AG20443 (cell line): Measurements from ENCODE around the gene SRGAP3.

Experiments
- DNase-seq: peaks from one replicate; pipeline ENCODE4 v3.0.0; 2012; ENCODE audit warnings: low spot score, mixed read lengths

SRGAP3 gene

DNA sequence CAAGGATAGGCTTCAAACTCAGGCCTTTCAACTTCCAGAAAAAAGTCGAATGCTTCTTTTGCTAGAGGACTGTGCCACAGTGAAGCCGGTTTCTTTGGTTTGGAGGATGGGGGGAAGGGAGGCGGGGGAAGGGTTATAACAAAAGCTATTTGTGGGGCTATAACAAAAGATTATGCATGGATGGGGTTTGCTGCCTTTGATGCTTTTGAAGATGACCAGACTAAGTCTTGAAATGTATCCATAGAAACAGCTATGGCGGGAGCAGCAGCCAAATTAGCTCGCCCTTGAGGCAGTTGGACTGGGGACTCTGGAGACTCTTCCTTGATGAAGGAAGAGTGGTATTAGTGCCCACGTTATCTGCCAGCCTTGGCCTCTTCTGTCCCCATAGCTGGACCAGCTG, 47.5 kb downstream of the SRGAP3 start:
- DNase-seq, result no peak

DNA sequence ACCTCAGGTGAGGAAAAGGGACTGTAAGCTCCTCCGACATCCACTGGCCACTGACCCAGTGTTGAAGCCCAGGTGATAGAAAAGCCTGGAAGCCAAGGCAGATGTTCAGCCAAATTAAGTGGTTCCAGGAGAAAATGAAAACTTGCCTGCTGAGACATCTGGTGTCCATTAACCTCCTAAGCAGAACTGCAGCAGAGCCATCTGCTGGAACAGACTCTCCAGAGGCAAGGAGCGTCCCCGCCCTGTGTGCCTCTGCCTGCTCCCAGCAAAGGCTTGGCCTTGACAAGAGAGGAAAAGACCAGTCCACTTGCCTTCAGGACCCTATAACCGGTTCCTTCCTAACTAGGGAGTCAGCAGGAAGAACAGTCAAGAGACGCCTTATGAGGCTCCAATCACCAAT, 48.2 kb downstream of the SRGAP3 start:
- peak; percentile 87 for DNase-seq

DNA sequence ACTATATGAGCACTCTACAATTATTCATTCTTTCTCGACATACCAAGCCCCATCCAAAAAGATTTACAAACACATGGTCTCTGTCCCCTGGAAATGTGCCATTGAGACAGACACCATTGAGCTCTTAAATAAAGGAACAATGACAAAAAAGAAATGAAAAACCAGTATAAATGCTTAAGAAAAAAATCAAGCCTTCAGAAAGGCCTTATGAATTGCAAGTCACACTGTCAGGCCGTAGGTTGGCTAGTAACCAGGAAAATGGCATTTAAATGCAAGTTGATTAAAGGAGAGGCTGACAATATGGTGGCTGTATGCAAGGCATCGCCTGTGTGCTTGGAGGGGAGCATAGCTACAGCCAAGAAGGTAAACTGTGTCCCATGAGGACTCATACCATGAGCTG, 49.7 kb downstream of the SRGAP3 start:
- no peak for DNase-seq

DNA sequence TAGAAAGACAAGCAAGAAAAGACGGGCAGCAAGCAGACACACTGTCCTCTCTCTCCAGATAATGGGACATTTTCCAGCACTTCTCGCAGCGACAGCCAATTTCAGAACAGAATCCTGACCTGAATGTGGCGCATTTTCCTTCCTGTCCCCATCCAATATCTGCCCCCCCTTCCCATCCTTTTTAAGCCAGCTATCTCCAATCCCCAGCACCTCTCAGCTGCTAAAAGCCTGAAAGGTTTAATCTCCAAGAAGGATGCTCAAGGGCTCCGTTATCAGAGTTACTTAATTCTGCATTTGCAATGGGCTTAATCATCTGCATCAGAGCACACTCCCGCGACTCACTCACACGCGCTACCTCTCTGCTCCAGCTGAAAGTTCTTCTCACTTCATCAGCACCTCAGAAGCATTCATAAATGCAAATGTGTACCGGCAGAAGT, 50.5 kb downstream of the SRGAP3 start:
- DNase-seq, result no peak

DNA sequence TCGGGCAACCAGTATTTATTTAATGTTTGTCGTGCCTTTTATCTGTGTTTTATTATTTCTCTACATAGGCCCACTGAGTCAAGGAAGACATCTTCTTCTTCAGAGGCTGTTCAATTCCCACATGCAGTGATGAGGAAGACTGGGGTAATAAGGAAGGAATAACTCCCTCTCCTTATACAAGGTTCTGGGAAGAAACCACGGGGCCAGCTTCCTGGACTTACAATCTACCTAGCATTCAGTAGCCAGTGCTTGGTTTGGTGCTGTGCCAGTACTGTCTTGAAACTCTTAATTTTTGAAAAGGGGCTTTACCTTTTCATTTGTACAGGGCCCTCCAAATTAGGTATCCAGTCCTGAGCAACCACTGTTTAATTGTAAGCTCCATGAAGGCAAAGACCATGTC, 51.2 kb downstream of the SRGAP3 start:
- DNase-seq, result no peak

DNA sequence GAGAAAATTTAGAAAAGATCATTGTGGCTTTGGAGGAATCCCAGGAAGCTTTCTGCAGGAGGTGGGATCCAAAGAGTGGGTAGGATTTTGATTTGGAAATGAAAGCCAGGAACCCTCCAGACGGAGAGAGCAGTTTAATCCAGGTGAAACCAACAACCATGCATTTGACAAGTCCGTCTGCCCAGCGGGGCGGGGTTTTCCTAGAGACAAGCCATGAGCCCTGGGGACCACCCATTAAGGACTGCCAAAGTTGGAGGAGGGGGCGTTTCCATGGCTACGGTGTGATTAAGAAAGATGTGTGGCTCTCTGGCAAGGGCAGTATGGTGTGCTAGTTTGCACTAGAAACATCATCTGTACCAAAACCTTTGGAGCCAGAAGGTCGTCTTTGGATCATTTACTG, 53.4 kb downstream of the SRGAP3 start:
- DNase-seq, result no peak

DNA sequence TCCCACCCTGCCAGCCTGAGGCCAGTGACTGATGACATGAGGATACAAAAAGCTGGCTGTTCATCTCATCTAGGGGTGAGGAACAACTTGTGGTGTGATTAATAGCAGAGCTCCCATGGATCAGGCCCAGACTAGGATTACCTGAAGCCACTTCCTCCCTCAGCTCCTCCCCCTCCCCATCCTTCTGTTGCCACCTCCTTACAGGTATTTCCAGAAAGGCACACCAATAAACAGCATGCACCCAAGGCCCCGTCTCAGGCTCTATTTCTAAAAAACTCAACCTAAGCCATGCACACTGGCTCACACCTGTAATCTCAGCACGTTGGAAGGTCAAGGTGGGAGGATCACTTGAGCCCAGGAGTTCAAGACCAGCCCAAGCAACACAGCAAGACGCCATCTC, 54.1 kb downstream of the SRGAP3 start:
- no peak for DNase-seq

DNA sequence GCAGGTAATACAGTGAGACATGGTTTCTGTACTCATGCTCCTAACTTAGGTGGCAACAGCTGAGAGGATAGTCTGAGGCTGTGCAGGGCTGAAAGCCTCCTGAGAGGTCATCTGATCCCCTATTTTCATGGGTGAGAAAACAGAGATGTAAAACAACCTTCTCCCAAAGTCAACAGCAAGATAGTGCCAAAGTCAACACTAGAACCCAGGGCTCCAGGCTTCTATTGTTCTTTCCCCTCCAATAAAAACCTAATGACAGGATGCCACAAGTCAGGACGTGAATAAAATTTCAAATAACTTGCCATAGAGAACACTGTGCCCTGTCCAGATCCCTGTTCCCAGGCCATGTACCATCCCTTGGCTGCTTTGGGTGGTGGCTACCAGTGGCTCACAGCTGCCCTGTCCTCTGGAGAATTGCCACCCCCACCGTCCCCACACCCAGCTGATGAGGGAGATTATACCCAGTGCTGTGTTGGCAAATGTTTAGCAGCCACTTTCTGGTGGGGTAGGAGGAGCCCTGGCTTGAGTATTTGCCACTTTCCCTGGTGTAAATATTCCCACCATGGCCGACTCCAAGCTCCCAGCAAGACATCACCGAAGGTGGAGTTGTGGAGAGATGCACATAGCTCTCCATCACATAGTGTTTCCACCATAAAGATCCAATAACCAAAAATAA, 54.8 kb downstream of the SRGAP3 start:
- no peak for DNase-seq

DNA sequence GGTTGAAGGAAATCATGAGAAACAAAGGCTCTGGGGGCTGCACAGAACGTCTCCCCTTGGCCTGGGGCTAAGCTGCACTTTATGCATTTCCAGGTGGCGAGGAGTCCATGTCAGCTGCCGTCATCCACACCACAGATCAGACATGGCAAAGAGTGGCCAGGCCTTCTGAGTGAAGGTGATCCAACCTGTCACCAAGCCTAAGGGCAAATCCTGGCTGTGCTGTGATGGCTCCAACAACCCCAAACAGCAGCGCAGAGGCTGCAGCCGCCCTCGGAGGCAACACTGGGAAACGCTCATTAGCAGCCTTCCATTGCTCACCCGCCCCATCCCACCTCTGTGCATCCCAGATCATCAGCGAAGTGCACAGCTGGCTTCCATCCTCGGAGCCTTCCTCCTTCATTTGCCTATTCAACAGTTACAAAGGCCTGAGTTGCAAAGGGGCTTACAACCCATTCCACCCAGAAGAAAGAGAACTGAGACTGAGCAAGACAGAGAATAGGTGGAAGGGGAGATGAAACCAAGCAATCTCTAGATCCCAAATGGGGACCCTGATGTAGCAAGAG, 55.7 kb downstream of the SRGAP3 start:
- DNase-seq, result no peak

DNA sequence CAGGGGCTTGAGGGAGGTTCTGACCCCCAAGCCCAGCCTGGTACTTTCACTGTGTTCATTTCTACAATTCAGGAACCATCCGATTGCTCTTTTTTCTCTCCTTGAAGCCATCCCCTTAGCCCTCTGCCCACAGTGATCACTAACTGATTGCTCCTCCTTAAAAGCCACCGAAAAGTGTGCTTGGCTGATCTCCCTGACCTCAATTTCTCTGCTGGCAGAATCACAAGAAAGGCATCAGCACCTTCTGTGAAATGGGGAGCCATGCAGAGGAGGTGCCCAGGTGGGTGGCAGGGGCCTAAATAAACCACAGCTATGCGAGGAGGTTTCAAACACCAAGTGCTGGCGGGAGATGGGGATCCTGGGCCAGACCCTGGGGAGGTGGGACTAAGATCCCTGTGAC, 56.2 kb downstream of the SRGAP3 start:
- no peak for DNase-seq

DNA sequence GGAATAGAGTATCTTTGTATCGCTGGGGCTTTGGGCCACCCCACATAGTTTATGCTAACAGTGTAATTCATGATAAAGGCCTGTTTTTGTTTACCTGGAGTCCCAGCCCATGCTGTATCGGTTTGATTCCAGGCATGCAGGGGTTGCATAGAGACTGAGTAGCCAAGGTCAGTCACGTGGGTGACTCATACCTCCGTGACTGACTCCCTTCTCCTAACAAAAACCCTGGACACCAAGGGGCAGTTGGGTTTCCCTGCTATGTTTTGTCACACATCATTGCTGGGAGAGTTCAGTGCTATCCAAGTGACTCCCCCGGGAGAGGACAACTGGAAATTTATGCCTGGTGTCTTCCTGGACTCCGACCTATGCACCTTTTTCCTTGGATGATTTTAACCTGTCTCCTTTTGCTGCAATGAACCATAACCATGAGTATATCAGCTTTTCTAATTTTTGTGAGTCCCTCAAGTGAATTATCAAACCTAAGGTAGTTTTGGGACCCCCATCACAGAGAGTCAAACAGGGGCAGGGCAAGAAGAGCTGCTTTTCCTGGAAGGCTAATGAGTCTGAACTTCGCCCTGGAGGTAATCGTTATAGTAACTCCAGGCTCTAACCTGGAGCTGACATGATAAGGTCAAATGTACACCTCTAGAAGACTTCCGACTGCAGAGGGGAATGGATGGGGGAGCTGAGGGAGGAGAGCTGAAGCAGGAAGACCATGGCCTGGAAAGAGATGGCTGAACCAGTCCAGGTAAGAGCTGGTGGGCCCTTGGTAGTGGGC, 57.0 kb downstream of the SRGAP3 start:
- no peak for DNase-seq

DNA sequence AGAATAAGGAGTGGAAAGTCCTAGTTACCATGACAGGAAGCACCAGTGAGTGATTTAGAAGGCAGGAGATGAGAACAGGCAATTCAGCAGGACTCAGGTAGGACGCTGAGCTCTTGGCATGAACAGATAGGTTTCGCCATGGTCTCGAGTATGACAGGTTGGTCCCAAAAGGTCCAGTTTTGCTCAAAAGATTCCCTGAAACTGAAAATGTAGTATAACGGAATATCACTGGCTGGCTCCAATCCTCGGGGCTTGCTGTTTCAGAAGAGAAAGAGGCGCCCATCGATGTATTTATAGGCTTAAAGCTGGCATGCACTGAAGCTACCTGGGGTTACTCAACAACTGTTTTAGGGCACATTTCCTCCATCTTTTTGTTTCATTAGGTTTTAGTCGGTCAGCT, 59.2 kb downstream of the SRGAP3 start:
- DNase-seq, result no peak

DNA sequence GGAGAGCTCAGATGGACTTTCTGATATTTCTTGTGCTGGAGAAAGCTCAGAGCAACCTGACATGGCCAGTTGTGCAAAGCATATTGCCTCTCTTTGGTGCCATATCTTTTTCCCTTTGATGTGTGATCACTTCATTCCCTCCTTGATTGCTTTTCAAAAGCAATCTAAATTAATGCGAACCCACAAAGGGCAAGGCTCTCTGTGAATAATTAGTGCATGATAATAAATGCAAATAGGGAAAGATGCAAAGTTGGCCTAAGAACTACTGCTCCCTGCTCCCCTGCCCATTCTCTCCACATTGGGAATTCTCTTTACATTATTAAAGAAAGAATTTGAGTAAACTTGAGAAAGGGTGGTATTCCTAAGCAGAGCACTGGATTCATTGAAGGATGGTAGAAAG, 60.9 kb downstream of the SRGAP3 start:
- DNase-seq, result no peak

DNA sequence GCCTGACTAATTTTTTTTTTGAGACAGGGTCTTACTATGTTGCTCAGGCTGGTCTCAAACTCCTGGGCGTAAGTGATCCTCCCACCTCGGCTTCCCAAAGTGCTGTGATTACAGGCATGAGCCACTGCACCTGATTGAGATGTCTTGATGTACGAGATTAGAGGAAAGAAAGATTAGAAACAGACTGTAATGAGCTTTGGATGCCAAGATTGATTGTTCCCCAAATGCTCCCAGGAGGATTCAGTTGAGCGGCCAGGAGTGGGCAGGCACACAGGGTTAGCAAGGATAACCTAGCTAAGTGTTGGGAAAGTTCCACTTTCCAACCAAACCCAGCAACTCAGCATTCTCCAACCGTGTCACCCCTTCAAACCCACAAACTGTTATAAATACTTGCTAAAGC, 63.7 kb downstream of the SRGAP3 start:
- no peak for DNase-seq

DNA sequence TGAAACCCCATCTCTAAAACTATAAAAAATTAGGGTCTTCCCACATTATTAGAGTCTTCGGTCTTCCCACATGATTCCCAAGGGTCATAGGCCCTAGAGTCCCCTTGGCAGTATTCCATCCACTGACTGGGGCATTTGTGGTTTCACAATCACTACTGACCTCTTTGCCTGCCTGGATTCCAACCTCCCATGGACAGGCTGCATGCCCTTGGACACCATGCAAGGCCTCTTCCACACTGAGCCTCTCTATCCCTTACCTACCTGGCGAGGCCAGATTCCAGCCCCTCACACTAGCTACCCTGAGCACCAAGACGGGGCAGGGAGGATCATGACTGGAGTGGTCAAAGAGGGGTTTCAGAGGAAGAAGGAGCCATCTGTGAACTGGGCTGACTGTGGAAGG, 64.4 kb downstream of the SRGAP3 start:
- DNase-seq, result no peak

DNA sequence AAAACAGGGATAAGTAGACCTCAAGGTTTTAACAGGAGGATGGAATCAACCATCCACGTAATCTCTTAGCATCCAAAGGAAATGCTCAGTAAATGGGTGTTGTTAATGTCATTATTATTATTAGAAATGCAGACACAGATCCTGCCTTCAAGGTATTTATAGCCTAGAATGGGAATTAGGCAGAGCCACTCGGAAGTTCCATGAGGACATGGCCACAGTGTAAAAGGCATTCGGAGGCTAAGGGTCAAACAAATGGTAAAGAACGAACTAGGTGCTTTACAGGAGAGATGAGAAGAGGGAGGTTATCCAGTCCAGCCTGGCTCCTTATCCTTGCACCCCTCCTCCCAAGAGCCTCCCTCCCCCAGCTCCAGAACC, 65.0 kb downstream of the SRGAP3 start:
- no peak for DNase-seq

DNA sequence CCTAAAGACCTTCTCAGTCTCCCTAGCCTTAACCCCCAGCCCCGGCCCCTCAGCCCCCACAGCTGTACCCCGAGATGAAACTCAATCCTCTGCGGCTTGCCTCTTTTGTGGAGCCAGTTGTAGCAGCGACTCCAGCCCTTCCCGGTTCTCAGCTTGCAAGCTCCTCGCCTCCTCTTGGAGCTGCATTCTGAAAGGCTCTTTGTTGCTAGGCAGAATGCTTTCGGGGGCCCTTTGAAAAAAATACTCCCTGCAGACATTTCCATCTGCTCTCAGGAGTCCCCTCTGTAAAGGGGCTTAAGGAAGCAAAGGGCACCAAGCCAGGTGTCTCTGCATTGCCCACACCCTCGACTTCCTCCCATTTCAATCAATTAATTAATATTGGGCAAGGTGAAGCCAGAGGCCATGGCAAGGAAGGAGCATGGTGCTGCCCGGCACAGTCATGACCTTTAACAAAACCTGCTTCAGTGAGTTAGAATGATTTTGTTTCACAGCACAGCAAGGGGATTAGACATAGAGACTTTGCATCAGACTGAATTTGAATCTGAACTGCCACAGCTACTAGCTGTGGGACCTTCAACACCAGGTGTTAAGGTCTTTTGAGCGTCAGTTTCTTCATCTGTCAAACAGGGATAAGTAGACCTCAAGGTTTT, 65.5 kb downstream of the SRGAP3 start:
- peak; percentile 24 for DNase-seq

DNA sequence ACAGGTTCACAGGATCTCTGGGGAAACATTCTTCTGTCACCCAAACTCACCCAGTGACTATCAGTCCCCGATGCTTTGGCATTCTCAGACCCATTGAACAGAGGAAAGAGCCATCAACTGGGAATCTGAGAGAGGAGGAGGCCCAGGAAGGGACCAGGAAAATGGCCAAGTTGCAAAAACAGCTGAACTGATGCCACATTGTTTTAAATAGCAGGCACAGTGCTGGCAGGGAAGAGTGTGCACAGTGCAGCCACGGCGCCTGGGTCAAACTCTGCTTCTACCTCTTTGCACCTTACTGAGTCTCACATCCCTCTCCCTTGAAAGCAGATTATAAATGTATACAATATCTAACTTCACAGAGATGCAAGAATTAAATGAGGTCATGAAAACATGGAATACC, 66.4 kb downstream of the SRGAP3 start:
- DNase-seq, result no peak

DNA sequence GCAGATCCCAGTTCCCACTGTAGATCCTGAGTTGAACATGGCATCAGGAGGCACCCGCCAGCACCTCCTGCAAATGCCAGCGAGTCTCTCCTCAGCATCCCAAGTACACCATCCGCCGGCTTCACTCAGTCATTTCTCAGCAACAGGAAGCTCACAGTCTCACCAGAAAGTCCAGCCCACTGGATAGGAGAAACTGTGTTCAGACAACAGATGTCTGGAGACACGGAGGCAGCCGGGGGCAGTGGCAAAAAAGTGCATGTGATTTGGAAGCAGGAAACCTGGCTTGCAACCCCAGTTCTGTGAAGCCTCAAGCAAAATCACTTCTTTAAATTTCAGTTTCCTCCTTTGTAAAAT, 68.7 kb downstream of the SRGAP3 start:
- no peak for DNase-seq

DNA sequence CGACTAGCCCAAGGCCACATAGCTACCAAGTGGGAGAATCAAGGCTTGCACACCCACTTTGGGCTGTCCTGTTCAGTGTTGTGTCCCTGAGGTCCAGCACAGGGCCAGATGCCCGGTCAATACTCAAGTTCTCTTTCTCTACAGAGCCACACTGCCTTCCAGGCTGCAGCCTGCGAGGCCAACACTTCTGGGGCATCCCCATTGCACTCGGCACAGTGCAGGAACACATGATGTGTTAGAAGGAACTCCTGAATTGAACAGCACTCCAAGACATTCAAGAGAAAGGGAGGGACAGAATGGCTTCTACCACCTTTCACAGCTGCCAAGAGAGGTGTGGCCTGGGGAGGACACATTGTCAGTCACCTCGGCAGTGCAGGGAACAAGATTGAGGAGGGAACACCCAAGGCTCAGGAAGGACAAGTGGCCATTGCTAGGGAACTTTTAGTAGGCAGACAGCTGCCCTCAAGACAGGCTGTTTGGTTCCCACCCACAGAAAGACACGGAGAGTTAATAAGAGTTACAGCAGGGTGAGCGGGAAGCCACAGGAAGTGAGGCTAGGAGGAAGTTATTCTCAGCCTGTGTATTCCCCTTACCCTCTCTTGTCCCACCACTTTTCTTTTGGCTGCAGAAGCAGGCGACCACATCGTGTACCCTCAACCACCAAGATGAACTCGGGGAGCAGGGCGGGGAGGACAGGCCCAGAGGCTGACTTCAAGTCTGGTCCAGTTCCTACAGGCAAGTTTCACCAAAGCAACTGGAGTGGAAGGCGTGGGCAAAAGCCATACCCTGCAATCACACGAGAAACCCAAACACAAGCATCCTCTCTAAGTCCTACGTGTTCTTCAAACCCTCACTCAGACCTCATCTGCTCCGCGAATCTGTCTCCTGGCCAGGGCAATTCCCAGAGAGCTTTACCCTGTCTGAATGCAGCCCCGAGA, 69.4 kb downstream of the SRGAP3 start:
- no peak for DNase-seq

DNA sequence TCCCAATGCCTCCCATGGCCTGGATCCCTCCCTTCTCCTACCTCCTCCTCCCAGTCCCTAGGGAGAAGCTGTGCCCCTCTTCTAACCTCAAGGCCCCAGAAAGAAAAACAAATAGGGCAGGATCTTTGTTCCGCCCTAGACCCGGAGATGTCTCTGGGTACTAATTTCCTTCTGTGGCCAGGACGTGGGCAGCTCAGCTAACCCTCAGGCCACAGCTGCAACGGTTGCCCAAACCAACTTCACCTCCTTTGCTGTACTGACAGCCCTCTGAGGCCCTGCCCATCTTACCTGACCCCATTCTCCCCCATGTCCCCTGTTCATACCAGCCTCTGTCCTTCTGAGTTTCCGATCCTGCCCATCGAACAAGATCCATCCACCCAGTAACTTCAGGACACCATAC, 70.7 kb downstream of the SRGAP3 start:
- no peak for DNase-seq

DNA sequence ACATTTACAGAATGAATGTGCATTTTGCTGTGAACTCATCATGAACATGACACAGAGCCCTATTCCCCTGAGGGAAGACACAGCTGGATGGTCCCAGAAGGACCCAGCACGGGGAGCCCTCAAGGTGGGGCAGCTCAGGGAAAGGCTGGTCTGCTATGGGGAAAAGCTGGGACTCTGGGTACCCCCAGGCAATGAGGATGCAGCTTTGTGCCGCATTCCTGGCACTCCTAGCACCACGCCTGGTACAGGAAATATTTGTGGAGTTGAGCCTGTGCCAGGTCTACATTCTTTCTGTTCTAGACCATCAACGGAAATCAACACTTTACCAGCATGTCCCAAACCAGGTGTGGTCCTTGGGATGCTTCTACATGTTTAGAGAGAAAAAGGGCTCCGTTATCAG, 74.0 kb downstream of the SRGAP3 start:
- peak; percentile 32 for DNase-seq
